B cell (primary cell): ENCODE results near the gene SEMA3A. TPM values are rescaled to one million over a fixed set of nuclear protein-coding genes. Genes with fewer than 3 reads are reported as not detected.

Experiments
- ATAC-seq: fragments of 200-7000 bp; cut with Tn5 transposase; one replicate; pipeline ENCODE4 v1.10.0; 2021; ENCODE audit warnings: low read depth, mild to moderate bottlenecking, moderate number of reproducible peaks, moderate library complexity
- CTCF ChIA-PET: fragments of 350-600 bp; sonication (Branson Sonifier 250); formaldehyde crosslinking; loops from one replicate; lab custom pipeline; 2021; ENCODE audit warnings: antibody characterized with exemption, inconsistent platforms; lab: Charles Lee
- POLR2A ChIA-PET: fragments of 350-600 bp; sonication (Branson Sonifier 250); formaldehyde crosslinking; loops from one replicate; lab custom pipeline; 2021; ENCODE audit warnings: antibody characterized with exemption; lab: Charles Lee
- DNase-seq: peaks from one replicate; pipeline ENCODE4 v3.0.0; 2013
- H2AFZ ChIP-seq: 2 replicates; pipeline ENCODE4 v1.6.1; 2012; ENCODE audit warnings: mild to moderate bottlenecking, low read depth, low read length; ENCODE audit not compliant: insufficient read depth, poor library complexity, severe bottlenecking
- H3K27ac ChIP-seq, 2 donors: 1 replicate in 1 of 2; 2 replicates in 1 of 2; pipeline ENCODE4 v1.5.1; 2012 to 2013; ENCODE audit warnings: low read length in 2 of 2, mild to moderate bottlenecking in 2 of 2, moderate library complexity in 1 of 2
- H3K27me3 ChIP-seq, 4 experiments: fragments of 200-600 bp in 1 of 4; sonication (generic) in 1 of 4; replicated peaks in 1 of 4; 1 replicate in 2 of 4; 2 replicates in 2 of 4; pipeline versions ENCODE4 v1.6.1 to v1.7.0; 2013 to 2016; ENCODE audit warnings: low read length in 3 of 4, mild to moderate bottlenecking in 2 of 4, mixed read lengths in 1 of 4, moderate library complexity in 1 of 4; ENCODE audit not compliant: insufficient read depth in 4 of 4, control insufficient read depth in 3 of 4; ENCODE audit errors: control extremely low read depth in 1 of 4
- H3K36me3 ChIP-seq, 2 experiments: replicated peaks in 1 of 2; 1 replicate in 1 of 2; 2 replicates in 1 of 2; pipeline versions ENCODE4 v1.6.1 to v1.7.1; 2013; ENCODE audit warnings: low read length in 1 of 2; ENCODE audit not compliant: insufficient read depth in 2 of 2, control insufficient read depth in 1 of 2; ENCODE audit errors: control extremely low read depth in 1 of 2, extremely low read depth in 1 of 2
- H3K4me1 ChIP-seq, 2 donors: fragments of 200-600 bp in 1 of 2; sonication (generic) in 1 of 2; 1 replicate in 1 of 2; 2 replicates in 1 of 2; pipeline versions ENCODE4 v1.5.1 to v1.6.1; 2013 to 2017; ENCODE audit warnings: low read length in 2 of 2; ENCODE audit not compliant: control insufficient read depth in 2 of 2, insufficient read depth in 2 of 2
- H3K4me2 ChIP-seq: replicated peaks from 2 replicates; pipeline ENCODE3; 2012; ENCODE audit warnings: mild to moderate bottlenecking, low read depth, low read length; ENCODE audit not compliant: poor library complexity, severe bottlenecking
- H3K4me3 ChIP-seq, 5 experiments: fragments of 200-600 bp in 1 of 5; sonication (generic) in 1 of 5; 1 replicate in 3 of 5; 2 replicates in 2 of 5; pipeline versions ENCODE4 v1.5.1 to v1.7.0; 2011 to 2016; ENCODE audit warnings: low read length in 4 of 5, mild to moderate bottlenecking in 4 of 5, low read depth in 2 of 5, control low read depth in 1 of 5, moderate library complexity in 1 of 5; ENCODE audit not compliant: insufficient read depth in 1 of 5; ENCODE audit errors: control extremely low read depth in 1 of 5, extremely low read depth in 1 of 5
- H3K79me2 ChIP-seq: fragments of 200-600 bp; sonication (generic); one replicate; pipeline ENCODE4 v1.6.0; 2016; ENCODE audit warnings: low read length; ENCODE audit not compliant: control insufficient read depth, insufficient read depth
- H3K9ac ChIP-seq: fragments of 200-600 bp; sonication (generic); 2 replicates; pipeline ENCODE4 v1.6.1; 2017; ENCODE audit warnings: mild to moderate bottlenecking, low read length, moderate library complexity
- H3K9me3 ChIP-seq, 3 donors: one replicate each; pipeline versions ENCODE4 v1.6.1 to v1.7.1; 2013; ENCODE audit warnings: low read length in 2 of 3; ENCODE audit not compliant: control insufficient read depth in 2 of 3, insufficient read depth in 1 of 3; ENCODE audit errors: control extremely low read depth in 1 of 3
- H4K20me1 ChIP-seq: 2 replicates; pipeline ENCODE4 v1.6.0; 2012; ENCODE audit warnings: mild to moderate bottlenecking, low read length; ENCODE audit not compliant: insufficient read depth, control insufficient read depth, poor library complexity, severe bottlenecking
- H3K27ac Mint-ChIP-seq: one replicate; pipeline ENCODE4 v1.8.0; 2021; ENCODE audit warnings: mixed read lengths
- H3K27me3 Mint-ChIP-seq: one replicate; pipeline ENCODE4 v1.8.0; 2021; ENCODE audit warnings: mixed read lengths
- H3K4me1 Mint-ChIP-seq: one replicate; pipeline ENCODE4 v1.8.0; 2021; ENCODE audit warnings: mixed read lengths
- H3K4me3 Mint-ChIP-seq: one replicate; pipeline ENCODE4 v1.8.0; 2021; ENCODE audit warnings: mixed read lengths
- H3K9me3 Mint-ChIP-seq: one replicate; pipeline ENCODE4 v1.8.0; 2022; ENCODE audit warnings: mixed read lengths; ENCODE audit not compliant: insufficient read depth
- CTCF ChIP-seq: fragments of 200-600 bp; IDR thresholded peaks from one replicate; pipeline ENCODE4 v1.8.0; 2022; ENCODE audit warnings: antibody characterized with exemption, mild to moderate bottlenecking
- EZH2 ChIP-seq: IDR thresholded peaks from 2 replicates; pipeline ENCODE4 v1.6.1; 2012; ENCODE audit warnings: borderline replicate concordance, low read depth, mild to moderate bottlenecking, moderate library complexity, low read length; ENCODE audit not compliant: insufficient read depth, poor library complexity, severe bottlenecking
- WGBS: methylation state at CpG from one replicate; pipeline ENCODE4 v1.1.5; 2013; ENCODE audit warnings: missing lambda C conversion rate; ENCODE audit not compliant: insufficient coverage; 5-methylcytosine and 5-hydroxymethylcytosine counted together
- intact Hi-C: fragments of 100-400 bp; cut with micrococcal nuclease; formaldehyde crosslinking; loops from one replicate; pipeline ENCODE4 v1.10.0; 2022
- polyA plus RNA-seq: library from polyadenylated mRNA; depleted of rRNA; stranded (reverse); fragments of >200 nt; gene quantifications from 2 replicates; pipeline ENCODE4 v1.2.3, GENCODE V29; 2012
- total RNA-seq, 2 donors: library from RNA; stranded (reverse); fragments of 120-200 nt in 1 of 2; gene quantifications; 1 replicate in 1 of 2; 2 replicates in 1 of 2; pipeline versions ENCODE4 v1.2.3 to v1.2.4, GENCODE V29; 2013 to 2022

Gene SEMA3A
- total and polyA plus RNA-seq, 2 donors (not counting 1 experiment from before 2014, with no cell fraction given), result not detected

GRCh38 chr7:83918142-83918541 is 276.4 kb downstream of the SEMA3A start:
- no peak overlapping the region for H3K27ac Mint-ChIP-seq
- no peaks in the 10 kb centered on the region for H3K9me3 Mint-ChIP-seq
- WGBS, result 86% methylated on average over 1 of the region's 1 CpG
- H3K27me3 Mint-ChIP-seq, result no peaks in the 10 kb centered on the region
- Histone ChIP-seq H4K20me1 (no peaks in the 10 kb centered on the region), H2AFZ (no peak overlapping the region), H3K36me3 (no peaks in the 10 kb centered on the region), H3K79me2 (no peaks in the 10 kb centered on the region), H3K9me3 (no peaks in the 10 kb centered on the region), H3K4me1 (no peaks in the 10 kb centered on the region), H3K4me3 (no peak overlapping the region), H3K4me2 (no peak overlapping the region), H3K27me3 (no peaks in the 10 kb centered on the region), H3K9ac (no peak overlapping the region), H3K27ac (no peak overlapping the region)
- DNase-seq, result no peak
- H3K4me1 Mint-ChIP-seq, result no peaks in the 10 kb centered on the region
- no peak overlapping the region for H3K4me3 Mint-ChIP-seq
- no peak for TF ChIP-seq CTCF
- no peak for TF ChIP-seq EZH2
- no peak for ATAC-seq
- ChIA-PET POLR2A (no interaction called here), CTCF (no interaction called here)
- intact Hi-C loops, result no loop called here

- TF ChIP-seq CTCF (no peak), EZH2 (no peak)
- intact Hi-C loops, result no loop called here
- Histone ChIP-seq H2AFZ (no peak overlapping the region), H3K27me3 (no peaks in the 10 kb centered on the region), H3K79me2 (no peaks in the 10 kb centered on the region), H3K9ac (no peak overlapping the region), H3K4me3 (no peak overlapping the region), H3K4me2 (no peak overlapping the region), H3K36me3 (no peaks in the 10 kb centered on the region), H3K4me1 (no peaks in the 10 kb centered on the region), H3K9me3 (no peaks in the 10 kb centered on the region), H3K27ac (no peak overlapping the region), H4K20me1 (no peaks in the 10 kb centered on the region)
- CTCF ChIA-PET, result no interaction called here
- H3K4me1 Mint-ChIP-seq, result no peaks in the 10 kb centered on the region
- DNase-seq, result no peak
- no peak overlapping the region for H3K4me3 Mint-ChIP-seq
- POLR2A ChIA-PET, result no interaction called here
- no peak overlapping the region for H3K27ac Mint-ChIP-seq
- H3K9me3 Mint-ChIP-seq, result no peaks in the 10 kb centered on the region
- no peaks in the 10 kb centered on the region for H3K27me3 Mint-ChIP-seq
- ATAC-seq, result no peak
Measured at GRCh38 chr7:83913174-83913573, 281.4 kb downstream of the SEMA3A start.
